Endothelial cell of umbilical vein (primary cell): ENCODE measurements around the gene NR4A1. TPM values are rescaled to one million over a fixed set of nuclear protein-coding genes. Genes with fewer than 3 reads are reported as not detected.

Experiments
- BruUV-seq: library from RNA; stranded (reverse); fragments of 400-500 nt; replicated peaks from 2 replicates; lab custom pipeline; 2021; lab: Mats Ljungman, UMichigan
- CTCF ChIA-PET: fragments of 300-600, 350-600 bp; sonication (Branson Sonifier 250); formaldehyde crosslinking; loops from one replicate; lab custom pipeline; 2021; ENCODE audit warnings: antibody characterized with exemption, inconsistent platforms; lab: Charles Lee
- POLR2A ChIA-PET: fragments of 300-600, 350-600 bp; sonication (Branson Sonifier 250); formaldehyde crosslinking; loops from one replicate; lab custom pipeline; 2021; ENCODE audit warnings: antibody characterized with exemption, inconsistent platforms; lab: Charles Lee
- DNase-seq: peaks from one replicate; pipeline ENCODE4 v3.0.0-alpha.2; 2011; ENCODE audit warnings: low read depth, low spot score
- FAIRE-seq: peaks from 2 replicates; lab custom pipeline; 2011; peaks lifted over from hg19 to GRCh38; lab: Jason Lieb, UNC
- H2AFZ ChIP-seq: 2 replicates; pipeline ENCODE4 v1.6.0; 2012; ENCODE audit warnings: low read depth, low read length, control low read depth, inconsistent platforms
- H3K27ac ChIP-seq: 2 replicates; pipeline ENCODE4 v1.5.1; 2011; ENCODE audit warnings: low read depth, mild to moderate bottlenecking, control low read depth, low read length, moderate library complexity; ENCODE audit not compliant: insufficient read depth
- H3K27me3 ChIP-seq, 2 experiments: 2 replicates each; pipeline versions ENCODE4 v1.6.0 to v1.6.1; 2011; ENCODE audit warnings: low read length in 2 of 2, mixed read lengths in 1 of 2; ENCODE audit not compliant: control insufficient read depth in 2 of 2, insufficient read depth in 2 of 2
- H3K36me3 ChIP-seq, 2 experiments: 2 replicates in 1 of 2; 3 replicates in 1 of 2; pipeline ENCODE4 v1.5.1; 2011; ENCODE audit warnings: low read length in 2 of 2, mild to moderate bottlenecking in 1 of 2, moderate library complexity in 1 of 2; ENCODE audit not compliant: control insufficient read depth in 2 of 2, insufficient read depth in 2 of 2; ENCODE audit errors: extremely low read depth in 1 of 2
- H3K4me1 ChIP-seq: 3 replicates; pipeline ENCODE4 v1.5.1; 2011; ENCODE audit warnings: mild to moderate bottlenecking, low read length; ENCODE audit not compliant: control insufficient read depth, insufficient read depth; ENCODE audit errors: extremely low read depth
- H3K4me2 ChIP-seq: 2 replicates; pipeline ENCODE4 v1.6.1; 2011; ENCODE audit warnings: low read length, control low read depth, mixed read lengths; ENCODE audit not compliant: insufficient read depth
- H3K4me3 ChIP-seq, 3 experiments: fragments of 200-600 bp in 1 of 3; sonication (generic), shearing (Covaris generic) in 1 of 3; replicated peaks in 1 of 3; 2 replicates each; pipeline ENCODE4 v1.5.1; 2011 to 2016; ENCODE audit warnings: control low read depth in 3 of 3, low read length in 3 of 3, mild to moderate bottlenecking in 2 of 3, inconsistent platforms in 1 of 3, low read depth in 1 of 3, moderate library complexity in 1 of 3; ENCODE audit not compliant: insufficient read depth in 1 of 3
- H3K79me2 ChIP-seq: 2 replicates; pipeline ENCODE4 v1.6.0; 2012; ENCODE audit warnings: low read length, inconsistent platforms; ENCODE audit not compliant: control insufficient read depth, insufficient read depth
- H3K9ac ChIP-seq: replicated peaks from 2 replicates; pipeline ENCODE3; 2011; ENCODE audit warnings: low read length, control low read depth; ENCODE audit not compliant: insufficient read depth; ENCODE audit errors: extremely low read depth
- H3K9me1 ChIP-seq: replicated peaks from 3 replicates; pipeline ENCODE4 v1.6.0; 2011; ENCODE audit warnings: mild to moderate bottlenecking, low read length; ENCODE audit not compliant: control insufficient read depth, insufficient read depth; ENCODE audit errors: extremely low read depth
- H3K9me3 ChIP-seq: replicated peaks from 2 replicates; pipeline ENCODE4 v1.5.1; 2012; ENCODE audit warnings: low read length, inconsistent platforms; ENCODE audit not compliant: control insufficient read depth, insufficient read depth
- H4K20me1 ChIP-seq: replicated peaks from 2 replicates; pipeline ENCODE3; 2011; ENCODE audit warnings: mild to moderate bottlenecking, low read length; ENCODE audit not compliant: control insufficient read depth, insufficient read depth; ENCODE audit errors: extremely low read depth
- EZH2 ChIP-seq: IDR thresholded peaks from 2 replicates; pipeline ENCODE4 v1.6.1; 2012; ENCODE audit warnings: borderline replicate concordance, low read depth, mild to moderate bottlenecking, moderate library complexity, low read length, inconsistent platforms; ENCODE audit not compliant: severe bottlenecking
- FOS ChIP-seq: IDR thresholded peaks from 2 replicates; pipeline ENCODE4 v1.6.1; 2011; ENCODE audit warnings: mild to moderate bottlenecking, low read length, moderate library complexity, borderline replicate concordance; ENCODE audit not compliant: insufficient read depth
- GATA2 ChIP-seq: IDR thresholded peaks from 2 replicates; pipeline ENCODE4 v1.7.0; 2011; ENCODE audit warnings: low read depth, mild to moderate bottlenecking, moderate library complexity, mixed read lengths, low read length; ENCODE audit not compliant: insufficient read length, insufficient read depth
- JUN ChIP-seq: IDR thresholded peaks from 2 replicates; pipeline ENCODE4 v1.6.1; 2011; ENCODE audit warnings: borderline replicate concordance, low read depth; ENCODE audit not compliant: insufficient read length, insufficient read depth
- MYC ChIP-seq: IDR thresholded peaks from one replicate; pipeline ENCODE4 v1.6.1; 2011; ENCODE audit warnings: mild to moderate bottlenecking, low read depth, low read length
- POLR2A ChIP-seq: IDR thresholded peaks from 2 replicates; pipeline ENCODE4 v1.6.1; 2012; ENCODE audit warnings: low read depth, mild to moderate bottlenecking, control low read depth, low read length
- POLR2AphosphoS5 ChIP-seq: IDR thresholded peaks from 2 replicates; pipeline ENCODE4 v1.6.1; 2012; ENCODE audit warnings: low read depth, mild to moderate bottlenecking, control low read depth, low read length, moderate library complexity; ENCODE audit not compliant: insufficient read depth
- dilution Hi-C: fragments of 300-500 bp; cut with MboI; formaldehyde crosslinking; loops from one replicate; pipeline ENCODE4 v1.15.0; 2019; ENCODE audit warnings: low sequenced_read_pairs; ENCODE audit not compliant: extremely low pct_ligation_motif_present
- intact Hi-C: fragments of 100-400 bp; cut with micrococcal nuclease; formaldehyde crosslinking; loops from one replicate; pipeline ENCODE4 v1.10.0; 2022
- polyA plus RNA-seq, 4 experiments: library from polyadenylated mRNA; depleted of rRNA in 3 of 4; stranded (reverse) in 3 of 4; unstranded in 1 of 4; fragments of >200 nt; gene quantifications; 2 replicates each; pipeline versions ENCODE4 v1.2.1 to v1.2.3, GENCODE V29; 2011 to 2012; ENCODE audit warnings: missing spikeins in 1 of 4
- total RNA-seq: library from RNA; stranded (reverse); gene quantifications from 2 replicates; pipeline ENCODE4 v1.2.3, GENCODE V29; 2021
- TF ChIP-seq, protein P1 (sequence below): IDR thresholded peaks from 2 replicates; pipeline ENCODE4 v1.6.1; 2011; ENCODE audit not compliant: insufficient read depth, insufficient read length
- TF ChIP-seq, protein P2 (sequence below), 2 donors: IDR thresholded peaks; 1 replicate in 1 of 2; 2 replicates in 1 of 2; pipeline ENCODE4 v1.5.1; 2011; ENCODE audit warnings: low read length in 2 of 2, mild to moderate bottlenecking in 2 of 2, moderate library complexity in 2 of 2, control low read depth in 1 of 2, inconsistent platforms in 1 of 2, low read depth in 1 of 2; ENCODE audit not compliant: insufficient read depth in 1 of 2; ENCODE audit errors: extremely low read depth in 1 of 2

NR4A1 gene
- total and polyA plus RNA-seq, 2 donors (not counting 3 experiments of a cell fraction or from before 2014, with no cell fraction given): 6.8 to 18.2 TPM

DNA sequence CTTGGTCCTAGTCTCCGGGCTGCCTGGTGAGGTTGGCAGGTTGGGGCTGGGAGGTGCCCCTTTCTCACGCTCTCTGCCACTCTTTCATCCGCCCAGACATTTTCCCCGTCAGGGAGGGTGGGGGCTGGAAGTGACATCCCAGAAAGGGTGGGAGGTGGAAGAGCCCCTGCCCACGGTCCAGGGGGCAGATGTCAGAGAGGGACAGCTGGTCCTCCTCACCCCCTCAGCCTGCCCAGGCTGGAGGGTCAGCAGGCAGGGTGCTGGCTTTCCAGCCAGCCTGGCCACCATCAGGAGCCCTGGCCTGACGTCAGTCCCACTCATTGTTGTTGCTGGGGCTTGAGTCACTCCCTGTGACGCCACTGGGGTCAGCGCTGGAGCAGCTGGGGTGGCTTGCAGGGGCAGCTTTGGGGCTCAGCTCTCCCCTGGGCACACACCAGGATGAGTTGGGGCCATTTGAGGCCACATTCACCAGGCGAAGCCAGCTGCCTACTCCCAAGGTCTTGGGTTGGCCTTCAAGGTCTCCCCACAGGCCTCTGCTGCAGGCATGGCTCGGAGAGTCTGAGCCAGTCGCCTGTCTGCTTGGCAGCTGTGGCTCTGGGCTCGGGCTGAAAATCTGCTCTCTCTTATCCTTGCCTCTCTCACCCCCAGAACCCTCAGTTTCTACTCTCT is 12.9 kb downstream of the NR4A1 start:
- H3K27ac ChIP-seq: peak overlapping the region; percentile 83
- dilution Hi-C loops: no loop called here
- POLR2A ChIA-PET: no interaction called here

More for the DNA sequence above, 12.9 kb downstream of the NR4A1 start:
- DNase-seq: peak; percentile 73
- Histone ChIP-seq H3K79me2 (no peaks in the 10 kb centered on the region), H3K36me3 (no peaks in the 10 kb centered on the region), H3K9me1 (no peaks in the 10 kb centered on the region), H3K4me2 (no peak overlapping the region), H4K20me1 (no peaks in the 10 kb centered on the region), H3K4me3 (no peak overlapping the region), H2AFZ (peak overlapping the region; percentile 75), H3K9me3 (no peaks in the 10 kb centered on the region), H3K9ac (peak overlapping the region; percentile 56), H3K27me3 (no peaks in the 10 kb centered on the region), H3K4me1 (peaks cover 9% of the 10 kb centered on the region)
- TF ChIP-seq FOS: peak; percentile 53
- TF ChIP-seq JUN: peak; percentile 29
- no peak for TF ChIP-seq POLR2A
- TF ChIP-seq GATA2: no peak
- no peak for TF ChIP-seq MYC
- no peak for TF ChIP-seq POLR2AphosphoS5
- TF ChIP-seq, protein P1, sequence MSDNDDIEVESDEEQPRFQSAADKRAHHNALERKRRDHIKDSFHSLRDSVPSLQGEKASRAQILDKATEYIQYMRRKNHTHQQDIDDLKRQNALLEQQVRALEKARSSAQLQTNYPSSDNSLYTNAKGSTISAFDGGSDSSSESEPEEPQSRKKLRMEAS: no peak
- TF ChIP-seq, protein P2, sequence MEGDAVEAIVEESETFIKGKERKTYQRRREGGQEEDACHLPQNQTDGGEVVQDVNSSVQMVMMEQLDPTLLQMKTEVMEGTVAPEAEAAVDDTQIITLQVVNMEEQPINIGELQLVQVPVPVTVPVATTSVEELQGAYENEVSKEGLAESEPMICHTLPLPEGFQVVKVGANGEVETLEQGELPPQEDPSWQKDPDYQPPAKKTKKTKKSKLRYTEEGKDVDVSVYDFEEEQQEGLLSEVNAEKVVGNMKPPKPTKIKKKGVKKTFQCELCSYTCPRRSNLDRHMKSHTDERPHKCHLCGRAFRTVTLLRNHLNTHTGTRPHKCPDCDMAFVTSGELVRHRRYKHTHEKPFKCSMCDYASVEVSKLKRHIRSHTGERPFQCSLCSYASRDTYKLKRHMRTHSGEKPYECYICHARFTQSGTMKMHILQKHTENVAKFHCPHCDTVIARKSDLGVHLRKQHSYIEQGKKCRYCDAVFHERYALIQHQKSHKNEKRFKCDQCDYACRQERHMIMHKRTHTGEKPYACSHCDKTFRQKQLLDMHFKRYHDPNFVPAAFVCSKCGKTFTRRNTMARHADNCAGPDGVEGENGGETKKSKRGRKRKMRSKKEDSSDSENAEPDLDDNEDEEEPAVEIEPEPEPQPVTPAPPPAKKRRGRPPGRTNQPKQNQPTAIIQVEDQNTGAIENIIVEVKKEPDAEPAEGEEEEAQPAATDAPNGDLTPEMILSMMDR (IDR thresholded peaks at IDR 0.05; ENCODE audit: extremely low read depth in 1 of 2, insufficient read depth in 1 of 2, low read depth in 1 of 2, low read length in 2 of 2): no peak
- no peak for TF ChIP-seq EZH2
- FAIRE-seq: peak; percentile 78
- no TSS peak for BruUV-seq
- intact Hi-C loops: loop anchor here (1.0 kb wide), 2 partner anchors 13 to 27 kb away; partner anchors contain the start of gene NR4A1
- CTCF ChIA-PET: interaction anchor here (0.6 to 4.8 kb wide), 7 partner anchors 19 to 917 kb away, joined by 3 to 46 read pairs (median 3); no protein-coding TSS in a partner anchor
